Measurements from ENCODE around the gene WHRN. TPM values are rescaled to one million over a fixed set of nuclear protein-coding genes. Genes with fewer than 3 reads are reported as not detected.

Gene WHRN
- total RNA-seq, 1 experiment from 2014 or later: 1.4 TPM

GRCh38 chr9:114357360-114357759 lies 147.9 kb downstream of the WHRN start:
- H3K4me1 ChIP-seq: no peaks in the 10 kb centered on the region
- H3K4me1 Mint-ChIP-seq (ENCODE audit: low read depth, unreplicated experiment): no peaks in the 10 kb centered on the region
- TF ChIP-seq, protein P1, sequence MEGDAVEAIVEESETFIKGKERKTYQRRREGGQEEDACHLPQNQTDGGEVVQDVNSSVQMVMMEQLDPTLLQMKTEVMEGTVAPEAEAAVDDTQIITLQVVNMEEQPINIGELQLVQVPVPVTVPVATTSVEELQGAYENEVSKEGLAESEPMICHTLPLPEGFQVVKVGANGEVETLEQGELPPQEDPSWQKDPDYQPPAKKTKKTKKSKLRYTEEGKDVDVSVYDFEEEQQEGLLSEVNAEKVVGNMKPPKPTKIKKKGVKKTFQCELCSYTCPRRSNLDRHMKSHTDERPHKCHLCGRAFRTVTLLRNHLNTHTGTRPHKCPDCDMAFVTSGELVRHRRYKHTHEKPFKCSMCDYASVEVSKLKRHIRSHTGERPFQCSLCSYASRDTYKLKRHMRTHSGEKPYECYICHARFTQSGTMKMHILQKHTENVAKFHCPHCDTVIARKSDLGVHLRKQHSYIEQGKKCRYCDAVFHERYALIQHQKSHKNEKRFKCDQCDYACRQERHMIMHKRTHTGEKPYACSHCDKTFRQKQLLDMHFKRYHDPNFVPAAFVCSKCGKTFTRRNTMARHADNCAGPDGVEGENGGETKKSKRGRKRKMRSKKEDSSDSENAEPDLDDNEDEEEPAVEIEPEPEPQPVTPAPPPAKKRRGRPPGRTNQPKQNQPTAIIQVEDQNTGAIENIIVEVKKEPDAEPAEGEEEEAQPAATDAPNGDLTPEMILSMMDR (IDR thresholded peaks at IDR 0.05; ENCODE audit: insufficient read depth in 1 of 2, low read depth in 1 of 2, low read length in 1 of 2, severe bottlenecking in 1 of 2, unreplicated experiment in 1 of 2): no peak
- H3K27ac Mint-ChIP-seq (ENCODE audit: unreplicated experiment): no peak overlapping the region
- no peaks in the 10 kb centered on the region for H3K9me3 Mint-ChIP-seq (ENCODE audit: unreplicated experiment)
- no peak overlapping the region for H3K4me3 ChIP-seq (ENCODE audit: low read depth, low read length)
- POLR2A ChIA-PET: no interaction called here
- no peak for DNase-seq
- CTCF ChIA-PET: no interaction called here
- H3K36me3 Mint-ChIP-seq (ENCODE audit: insufficient read depth, unreplicated experiment): peaks cover 26% of the 10 kb centered on the region
- no peaks in the 10 kb centered on the region for H3K27me3 Mint-ChIP-seq (ENCODE audit: insufficient read depth, unreplicated experiment)
- BruUV-seq (replicated peaks): no TSS peak
- no peaks in the 10 kb centered on the region for H3K27me3 ChIP-seq (replicated peaks; ENCODE audit: control insufficient read depth, insufficient read depth, low read length)
- no peak overlapping the region for H3K4me3 Mint-ChIP-seq (ENCODE audit: unreplicated experiment)
- no peaks in the 10 kb centered on the region for H3K9me3 ChIP-seq
- intact Hi-C loops (cut with micrococcal nuclease; ENCODE audit: unreplicated experiment): no loop called here
- no peaks in the 10 kb centered on the region for H3K36me3 ChIP-seq (ENCODE audit: control insufficient read depth, insufficient read depth, low read length)

DNA sequence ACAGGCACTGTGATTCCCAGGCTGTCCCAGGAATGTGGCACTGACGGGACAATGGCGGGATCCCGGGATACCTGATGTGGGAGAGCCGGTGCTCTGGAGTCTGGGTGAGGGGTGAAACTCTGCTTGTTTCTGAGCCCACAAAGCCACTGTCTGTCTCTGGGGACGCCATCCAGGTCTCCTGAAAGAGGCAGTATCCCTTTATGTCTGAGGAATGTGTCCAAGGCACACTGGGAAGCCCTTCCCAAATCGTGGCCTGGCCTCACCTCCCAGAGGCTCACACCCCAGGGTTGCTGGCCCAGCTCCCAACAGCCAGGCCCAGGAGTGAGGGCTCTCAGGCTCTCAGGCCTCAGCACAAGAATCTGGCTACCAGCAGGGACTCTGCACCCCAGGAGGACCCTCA lies 148.5 kb downstream of the WHRN start:
- Mint-ChIP-seq H3K4me3 (ENCODE audit: unreplicated experiment) (no peak overlapping the region), H3K36me3 (ENCODE audit: insufficient read depth, unreplicated experiment) (peaks cover 26% of the 10 kb centered on the region), H3K27me3 (ENCODE audit: insufficient read depth, unreplicated experiment) (no peaks in the 10 kb centered on the region), H3K4me1 (ENCODE audit: low read depth, unreplicated experiment) (no peaks in the 10 kb centered on the region), H3K9me3 (ENCODE audit: unreplicated experiment) (no peaks in the 10 kb centered on the region), H3K27ac (ENCODE audit: unreplicated experiment) (no peak overlapping the region)
- TF ChIP-seq, protein P1 (IDR thresholded peaks at IDR 0.05; ENCODE audit: insufficient read depth in 1 of 2, low read depth in 1 of 2, low read length in 1 of 2, severe bottlenecking in 1 of 2, unreplicated experiment in 1 of 2): no peak
- ChIA-PET CTCF (no interaction called here), POLR2A (no interaction called here)
- no peaks in the 10 kb centered on the region for H3K4me1 ChIP-seq
- no peak for DNase-seq
- no peaks in the 10 kb centered on the region for H3K9me3 ChIP-seq
- H3K4me3 ChIP-seq (ENCODE audit: low read depth, low read length): no peak overlapping the region
- no peaks in the 10 kb centered on the region for H3K27me3 ChIP-seq (replicated peaks; ENCODE audit: control insufficient read depth, insufficient read depth, low read length)
- H3K36me3 ChIP-seq (ENCODE audit: control insufficient read depth, insufficient read depth, low read length): no peaks in the 10 kb centered on the region
- intact Hi-C loops (cut with micrococcal nuclease; ENCODE audit: unreplicated experiment): no loop called here
- BruUV-seq (replicated peaks): no TSS peak

DNA sequence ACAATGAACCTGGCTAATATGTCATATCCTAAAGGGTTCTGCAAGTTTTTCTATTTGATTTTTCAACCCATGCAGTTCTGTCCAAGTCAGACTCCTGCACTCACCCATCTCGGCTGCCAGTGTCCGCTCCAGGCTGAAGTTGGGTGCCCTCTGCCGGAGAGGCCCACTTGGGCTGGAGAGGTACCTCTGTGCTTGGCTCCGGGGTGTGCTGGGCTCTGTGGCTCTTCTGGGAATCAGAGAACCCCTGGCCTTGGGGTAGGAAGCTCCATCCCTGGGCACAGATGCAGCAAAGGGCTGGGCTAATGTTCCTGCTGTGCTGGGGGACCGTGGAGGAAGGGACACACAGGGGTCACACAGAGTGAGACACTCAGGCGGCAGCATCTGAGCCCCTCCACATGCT lies 149.5 kb downstream of the WHRN start:
- H3K4me3 Mint-ChIP-seq (ENCODE audit: unreplicated experiment): no peak overlapping the region
- H3K36me3 ChIP-seq (ENCODE audit: control insufficient read depth, insufficient read depth, low read length): no peaks in the 10 kb centered on the region
- intact Hi-C loops (cut with micrococcal nuclease; ENCODE audit: unreplicated experiment): no loop called here
- no peaks in the 10 kb centered on the region for H3K27me3 ChIP-seq (replicated peaks; ENCODE audit: control insufficient read depth, insufficient read depth, low read length)
- H3K9me3 Mint-ChIP-seq (ENCODE audit: unreplicated experiment): no peaks in the 10 kb centered on the region
- H3K4me3 ChIP-seq (ENCODE audit: low read depth, low read length): no peak overlapping the region
- no peaks in the 10 kb centered on the region for H3K4me1 ChIP-seq
- no peaks in the 10 kb centered on the region for H3K27me3 Mint-ChIP-seq (ENCODE audit: insufficient read depth, unreplicated experiment)
- H3K27ac Mint-ChIP-seq (ENCODE audit: unreplicated experiment): no peak overlapping the region
- no peaks in the 10 kb centered on the region for H3K9me3 ChIP-seq
- peaks cover 23% of the 10 kb centered on the region for H3K36me3 Mint-ChIP-seq (ENCODE audit: insufficient read depth, unreplicated experiment)
- DNase-seq: no peak
- POLR2A ChIA-PET: no interaction called here
- no peaks in the 10 kb centered on the region for H3K4me1 Mint-ChIP-seq (ENCODE audit: low read depth, unreplicated experiment)
- CTCF ChIA-PET: no interaction called here
- BruUV-seq (replicated peaks): no TSS peak
- TF ChIP-seq, protein P1 (IDR thresholded peaks at IDR 0.05; ENCODE audit: insufficient read depth in 1 of 2, low read depth in 1 of 2, low read length in 1 of 2, severe bottlenecking in 1 of 2, unreplicated experiment in 1 of 2): no peak

Other genes with a start within 250 kb of the WHRN start
- gene ORM1, start 182.4 kb downstream of the WHRN start, total RNA-seq (2022): 18.3 and 27.5 TPM in 2 replicates
- 45.5 and 46.0 TPM in 2 replicates for gene ORM2, start 175.6 kb downstream of the WHRN start, total RNA-seq (2022)
- gene AKNA, start 117.5 kb downstream of the WHRN start, total RNA-seq (2022): 43.0 and 57.8 TPM in 2 replicates
- 143 and 147 TPM in 2 replicates for gene ATP6V1G1, start 82.3 kb upstream of the WHRN start, total RNA-seq (2022)
- gene TMEM268, start 105.8 kb upstream of the WHRN start, total RNA-seq (2022): 15.1 and 21.2 TPM in 2 replicates
- gene TEX53, start 152.3 kb upstream of the WHRN start, total RNA-seq (2022): not detected in 2 replicates
- not detected in 2 replicates for gene TEX48, start 176.7 kb upstream of the WHRN start, total RNA-seq (2022)